IPS-NIHi7 (cell line): ENCODE measurements around the gene ACTL10.

Source experiments
- DNase-seq: peaks from one replicate; pipeline ENCODE4 v3.0.0; 2012; ENCODE audit warnings: mixed read lengths; ENCODE audit errors: extremely low spot score

ACTL10 gene

DNA sequence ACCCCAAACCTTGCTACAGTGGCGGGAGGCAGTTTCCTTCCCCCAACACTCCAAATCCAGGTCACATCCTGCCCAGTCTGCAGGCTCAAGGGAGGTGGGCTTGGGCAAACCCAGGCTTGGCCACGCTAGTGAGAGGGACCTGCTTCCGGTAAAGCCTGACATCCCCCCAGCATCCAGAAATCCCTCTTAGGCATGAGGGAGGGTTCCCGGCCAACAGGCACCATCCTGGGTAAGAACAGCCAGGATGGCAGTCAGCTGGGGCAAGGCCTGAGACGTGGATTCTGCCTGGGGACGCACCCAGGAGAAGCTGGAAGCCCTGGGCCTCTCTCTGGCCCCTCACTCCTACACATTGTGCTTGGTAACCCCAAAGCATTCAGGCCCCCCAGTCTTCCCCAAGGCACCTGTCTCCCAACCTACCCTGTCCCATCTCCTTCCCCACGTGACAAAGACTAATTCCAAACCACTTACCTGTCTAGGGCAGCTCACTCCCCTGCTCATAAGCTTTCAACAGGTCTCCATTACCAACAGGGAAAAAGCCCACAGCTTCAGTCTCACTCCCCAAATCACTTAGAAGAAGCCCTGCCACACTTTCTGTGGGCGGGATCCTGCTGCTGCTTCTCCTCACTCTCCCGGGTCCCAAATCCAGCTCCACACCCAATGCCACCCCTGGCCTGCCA, 2.5 kb upstream of the ACTL10 start:
- DNase-seq: no peak

DNA sequence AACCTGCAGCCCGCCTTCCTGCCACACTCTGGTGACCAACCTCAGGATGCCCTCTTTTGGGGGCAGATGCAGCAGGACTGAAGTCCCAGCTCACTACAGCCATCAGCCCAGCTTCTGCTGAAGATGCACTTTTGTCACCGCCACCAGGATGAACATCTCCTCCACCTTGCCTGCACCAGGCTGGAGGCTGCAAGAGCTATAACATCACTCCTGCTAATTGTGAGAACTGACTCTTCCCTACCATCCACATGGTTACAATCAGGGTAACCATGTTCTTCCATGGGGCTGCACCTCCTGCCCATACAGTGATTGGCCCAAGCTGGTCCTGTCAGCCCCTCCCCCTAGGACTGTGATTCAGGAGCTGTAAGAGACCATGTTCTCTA, 2.0 kb upstream of the ACTL10 start:
- DNase-seq: no peak

DNA sequence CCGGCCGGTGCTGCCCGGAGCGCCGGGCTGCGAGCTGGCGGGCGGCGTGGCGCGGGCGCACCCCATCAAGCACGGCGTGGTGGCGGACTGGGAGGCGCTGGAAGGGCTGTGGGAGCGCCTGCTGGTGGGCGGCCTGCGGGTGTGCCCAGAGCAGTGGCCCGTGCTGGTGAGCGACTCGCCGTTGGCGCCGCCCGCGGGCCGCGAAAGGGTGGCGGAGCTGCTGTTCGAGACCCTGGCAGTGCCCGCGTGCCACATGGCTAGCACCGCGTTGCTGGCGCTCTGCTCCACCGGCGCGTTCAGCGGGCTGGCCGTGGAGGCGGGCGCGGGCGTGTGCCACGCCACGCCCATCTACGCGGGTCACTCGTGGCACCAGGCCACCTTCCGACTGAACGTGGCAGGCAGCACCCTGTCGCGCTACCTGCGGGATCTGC, 517 bp downstream of the ACTL10 start:
- DNase-seq: no peak

DNA sequence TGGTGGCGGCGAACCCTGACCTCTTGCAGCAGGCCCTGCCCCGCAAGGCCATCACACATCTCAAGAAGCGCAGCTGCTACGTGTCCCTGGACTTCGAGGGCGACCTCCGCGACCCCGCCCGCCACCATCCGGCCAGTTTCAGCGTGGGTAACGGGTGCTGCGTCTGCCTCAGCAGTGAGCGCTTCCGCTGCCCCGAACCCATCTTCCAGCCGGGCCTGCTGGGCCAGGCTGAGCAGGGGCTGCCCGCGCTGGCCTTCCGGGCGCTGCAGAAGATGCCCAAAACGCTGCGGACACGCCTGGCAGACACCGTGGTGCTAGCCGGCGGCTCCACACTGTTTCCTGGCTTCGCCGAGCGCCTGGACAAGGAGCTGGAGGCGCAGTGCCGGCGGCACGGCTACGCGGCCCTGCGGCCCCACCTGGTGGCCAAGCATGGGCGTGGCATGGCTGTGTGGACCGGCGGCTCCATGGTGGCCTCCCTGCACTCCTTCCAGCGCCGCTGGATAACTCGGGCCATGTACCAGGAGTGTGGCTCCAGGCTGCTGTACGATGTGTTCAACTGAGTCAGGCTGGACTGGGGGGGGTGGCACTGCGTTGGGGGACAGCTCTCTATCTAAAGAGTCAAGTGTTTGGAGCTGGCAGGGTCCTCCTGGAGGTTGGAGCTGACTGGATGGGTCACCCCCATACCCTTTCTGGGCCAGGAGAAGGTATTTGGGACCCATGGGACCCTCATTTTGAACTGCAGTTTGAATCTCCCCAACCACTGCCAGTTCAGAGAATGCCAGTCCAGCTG, 1.1 kb downstream of the ACTL10 start:
- DNase-seq: peak; percentile 91

DNA sequence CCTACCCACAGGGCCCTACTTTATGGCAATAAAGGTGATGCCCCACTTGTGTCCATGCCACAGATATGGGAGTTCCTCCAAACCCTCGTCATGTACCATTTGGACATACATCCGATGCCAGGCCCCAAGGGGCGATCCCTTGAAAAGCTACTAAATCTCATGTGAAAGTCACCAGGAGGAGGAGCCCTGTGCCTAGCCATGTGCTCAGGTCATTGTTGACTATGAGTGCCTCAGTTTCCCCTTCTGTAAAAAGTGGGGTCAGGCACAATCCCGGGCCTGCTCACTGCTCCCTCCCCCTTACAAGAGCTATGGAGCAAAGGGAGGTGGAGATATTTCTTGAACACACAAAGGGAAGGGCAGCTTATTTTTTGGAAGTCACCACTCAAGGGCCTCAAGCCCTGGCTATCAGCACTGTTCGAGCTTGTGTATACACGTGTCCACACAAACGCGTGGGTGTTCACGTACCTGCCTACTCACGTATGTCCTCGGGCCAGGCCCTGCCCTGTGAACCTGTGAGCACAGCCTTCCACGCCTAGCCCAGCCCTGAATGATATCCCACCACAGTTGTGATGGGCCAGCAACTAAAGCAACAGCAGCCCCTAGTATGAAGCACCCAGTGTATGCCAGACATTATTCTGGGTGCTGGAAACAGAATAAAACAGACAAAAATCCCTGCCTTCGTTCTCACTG, 1.9 kb downstream of the ACTL10 start:
- no peak for DNase-seq

DNA sequence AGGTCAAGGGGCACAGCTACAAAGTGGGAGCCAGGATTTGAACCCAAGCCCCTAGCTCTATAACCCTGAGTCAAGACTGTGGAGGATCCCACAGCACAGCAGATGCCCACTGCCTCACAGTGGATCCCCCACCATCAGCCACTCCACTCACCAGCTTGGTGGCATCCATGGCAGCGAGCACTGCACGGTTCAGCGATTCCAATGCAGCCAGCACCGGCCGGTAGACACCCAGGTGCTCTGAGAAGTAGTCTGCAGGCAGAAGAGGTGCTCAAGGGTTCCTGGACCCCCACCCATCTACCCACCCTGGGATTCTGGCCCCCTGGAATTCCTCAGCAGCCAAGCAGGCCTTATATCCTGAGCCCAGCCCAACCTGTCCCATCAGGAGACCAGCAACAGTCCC, 2.5 kb downstream of the ACTL10 start:
- no peak for DNase-seq

DNA sequence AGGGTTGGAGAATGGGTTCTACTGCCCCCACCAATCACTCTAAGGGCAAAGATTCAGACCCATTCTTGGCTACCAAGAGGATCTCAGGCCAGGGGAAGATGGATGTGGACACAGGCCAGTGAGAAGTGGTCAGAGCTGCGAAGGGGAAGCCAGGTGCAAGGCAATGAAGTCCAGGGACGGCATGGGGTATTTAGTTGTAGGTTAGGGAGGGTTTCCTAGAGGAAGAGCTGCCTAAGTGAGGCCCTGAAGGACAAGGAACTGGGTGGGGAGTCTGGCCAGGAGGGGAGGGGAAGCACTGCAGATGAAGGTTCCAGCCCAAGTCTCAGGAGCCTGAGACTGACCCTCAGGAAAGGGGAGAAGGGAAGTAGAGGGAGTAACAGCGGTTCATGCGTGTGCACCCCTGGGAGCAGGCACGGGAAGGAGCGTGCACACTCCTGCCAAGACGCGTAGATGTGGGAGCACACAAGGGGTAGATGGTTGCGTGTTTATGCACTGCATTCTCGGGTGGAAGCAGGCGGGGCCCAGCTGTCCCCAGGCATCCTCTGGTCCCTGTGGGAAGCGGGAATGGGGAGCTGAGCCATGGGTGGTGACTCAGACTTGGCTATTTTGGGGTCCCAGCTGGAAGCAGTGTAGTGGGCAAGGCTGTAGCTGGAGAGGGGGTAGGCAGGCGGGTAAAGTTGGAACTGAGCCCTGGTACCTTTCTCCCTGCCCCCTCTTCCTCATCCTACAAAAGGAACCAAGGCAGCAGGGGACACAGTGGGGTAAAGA, 3.3 kb downstream of the ACTL10 start:
- no peak for DNase-seq

DNA sequence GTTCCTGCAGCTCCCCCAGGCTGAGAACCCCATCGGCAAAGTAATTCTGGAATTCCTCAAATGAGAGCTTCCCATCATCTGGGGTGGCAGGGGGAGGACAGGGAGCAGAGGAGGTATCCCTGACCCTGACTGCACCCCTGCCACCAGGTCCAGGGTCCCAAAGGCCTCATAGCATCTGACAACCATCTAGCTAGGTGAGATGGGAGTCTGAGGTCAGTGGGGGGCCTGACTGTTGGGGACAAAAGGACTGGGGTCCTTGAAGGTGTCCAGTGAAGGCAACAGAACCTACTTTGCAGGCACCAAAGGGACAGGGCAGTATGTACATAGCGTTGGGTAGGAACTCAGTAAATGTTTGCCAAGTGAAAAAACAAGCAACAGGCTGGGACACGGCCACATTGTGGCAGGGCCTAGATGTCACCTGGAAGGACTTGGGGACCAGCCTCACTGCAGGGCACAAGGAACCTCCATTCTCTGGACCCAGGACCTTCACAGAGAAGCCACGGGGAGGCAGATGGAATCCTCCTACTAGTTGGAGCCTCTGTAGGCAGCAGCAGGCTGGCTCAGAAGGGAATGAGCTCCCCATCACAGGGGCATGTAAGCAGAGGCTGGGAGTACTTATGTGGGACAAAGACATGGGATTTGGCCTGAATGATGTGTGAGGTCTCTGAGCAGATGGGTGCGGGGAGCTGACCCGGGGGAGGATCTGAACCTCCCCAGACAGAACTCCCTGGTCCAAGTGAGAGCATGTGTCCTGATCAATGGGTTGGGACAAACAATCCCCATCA, 4.2 kb downstream of the ACTL10 start:
- DNase-seq: no peak

DNA sequence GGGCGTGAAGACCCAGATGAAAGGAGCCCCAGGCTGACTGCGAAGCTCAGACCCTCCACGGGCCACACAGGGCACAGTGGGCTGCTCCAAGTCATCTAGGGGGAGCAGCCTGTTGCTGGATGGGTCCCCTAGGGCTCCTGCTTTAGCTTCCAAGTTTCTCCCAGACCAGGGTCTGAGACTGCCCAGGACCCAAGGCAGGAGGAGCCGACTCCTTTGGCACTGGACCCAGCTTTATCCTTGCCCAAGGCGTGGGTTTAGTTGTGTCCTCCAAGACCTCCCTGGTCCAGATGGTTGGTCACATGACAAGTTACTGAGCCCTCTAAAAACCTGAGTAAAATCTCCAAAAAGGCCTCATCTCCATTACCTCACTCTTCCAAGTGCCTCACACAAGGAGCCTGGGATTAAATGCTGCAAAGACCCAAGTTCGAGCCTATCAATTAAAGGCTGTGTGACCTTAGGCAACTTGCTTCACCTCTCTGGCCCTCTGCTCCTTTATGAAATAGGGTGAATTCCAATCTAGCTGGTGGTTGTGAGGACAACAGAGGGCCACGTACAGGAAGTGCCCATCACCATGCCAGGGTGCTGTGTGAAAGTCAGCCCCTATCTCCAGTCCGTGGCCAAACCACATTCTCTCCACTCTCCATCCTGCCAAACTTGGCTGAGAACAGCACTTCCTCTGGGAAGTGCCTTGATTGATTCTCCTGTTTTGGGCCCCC, 5.0 kb downstream of the ACTL10 start:
- DNase-seq: no peak

DNA sequence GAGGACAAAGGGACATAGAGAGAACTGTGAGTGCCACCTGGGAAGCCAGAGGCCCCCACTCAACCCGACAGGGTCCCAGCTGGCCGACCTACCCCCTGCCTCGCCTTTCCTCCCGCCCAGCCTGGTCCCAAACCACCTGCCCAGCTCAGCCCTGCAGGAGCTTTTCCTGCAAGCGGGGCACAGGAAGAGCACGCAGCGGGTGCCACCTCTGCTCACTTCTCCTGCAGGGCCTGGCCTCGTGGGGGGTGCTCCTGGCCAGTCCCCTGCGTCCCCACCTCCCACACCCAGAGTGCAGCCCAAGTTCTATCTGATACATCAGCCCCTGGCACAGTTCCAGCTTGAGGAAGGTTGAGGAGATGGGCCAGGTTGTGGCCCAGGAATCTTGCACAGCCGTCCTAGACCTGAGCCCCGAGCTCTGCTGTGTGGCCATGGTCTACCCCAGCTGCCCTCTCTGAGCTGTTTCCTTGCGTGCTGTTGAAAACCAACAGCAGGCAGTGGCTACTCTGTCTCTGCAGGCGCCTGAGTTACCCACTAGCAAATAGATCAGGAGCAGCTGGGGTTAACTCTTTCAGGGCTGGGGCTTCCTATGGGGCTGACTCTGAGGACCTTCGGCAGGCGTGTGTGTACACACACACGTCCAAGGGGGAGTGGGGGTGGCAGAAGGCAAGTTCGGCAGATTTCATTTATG, 5.8 kb downstream of the ACTL10 start:
- no peak for DNase-seq

DNA sequence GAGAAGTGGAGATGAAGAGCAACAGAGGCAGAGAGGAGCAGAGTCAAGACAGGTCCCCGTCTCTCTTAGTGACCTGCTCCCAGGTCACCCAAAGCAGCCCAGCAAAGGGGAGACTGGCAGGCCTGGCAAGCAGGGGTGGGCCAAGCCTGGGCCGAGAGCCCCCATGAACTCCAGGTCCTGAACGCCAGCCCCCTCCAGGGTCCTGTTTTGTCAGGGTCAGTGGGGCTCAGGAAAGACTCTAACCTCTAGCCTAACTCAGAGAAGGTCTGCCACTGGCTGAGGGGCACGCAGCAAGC, 6.3 kb downstream of the ACTL10 start:
- no peak for DNase-seq

DNA sequence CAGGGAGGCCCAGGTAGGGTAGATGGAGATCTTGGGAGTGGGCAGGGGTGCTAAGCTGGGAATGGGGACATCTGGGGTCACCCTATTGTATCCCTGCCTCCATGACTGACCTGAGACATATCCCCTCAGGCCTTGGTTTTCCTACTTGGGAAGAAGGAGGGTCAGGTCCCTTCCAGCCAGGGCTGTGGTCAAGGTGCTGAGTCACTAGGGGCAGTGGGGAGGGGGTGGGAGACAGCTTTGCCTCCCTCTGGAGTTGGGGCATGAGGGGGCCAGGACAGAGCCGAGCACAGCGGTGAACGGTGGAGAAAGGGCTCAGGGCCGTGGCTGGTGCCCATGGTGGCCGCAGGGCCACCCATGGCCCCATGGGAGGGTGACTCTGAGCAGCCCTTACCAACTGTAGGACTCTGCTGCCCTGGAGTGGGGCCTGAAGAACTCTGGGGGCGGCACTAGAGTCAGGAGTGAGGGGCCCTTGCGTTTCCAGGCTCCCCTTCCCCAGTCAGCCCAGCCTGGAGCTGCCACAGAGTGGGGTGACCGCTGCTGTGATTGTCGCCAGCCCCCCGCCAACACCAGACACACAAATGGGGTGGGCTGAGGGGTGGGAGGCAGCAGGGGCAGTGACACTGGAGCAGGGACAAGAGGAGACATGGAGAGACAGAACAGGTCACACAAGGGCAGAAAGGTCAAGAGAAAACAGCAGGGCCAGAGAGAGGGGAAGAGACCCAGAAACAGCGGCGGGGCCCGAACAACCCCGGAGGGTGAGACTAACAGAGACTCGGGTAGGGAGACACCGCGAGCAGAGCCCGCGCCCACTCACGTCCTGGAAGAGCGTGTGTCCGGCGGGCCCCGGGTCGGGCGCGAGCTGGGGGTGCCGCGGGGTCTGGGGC, 6.9 kb downstream of the ACTL10 start:
- DNase-seq: no peak

DNA sequence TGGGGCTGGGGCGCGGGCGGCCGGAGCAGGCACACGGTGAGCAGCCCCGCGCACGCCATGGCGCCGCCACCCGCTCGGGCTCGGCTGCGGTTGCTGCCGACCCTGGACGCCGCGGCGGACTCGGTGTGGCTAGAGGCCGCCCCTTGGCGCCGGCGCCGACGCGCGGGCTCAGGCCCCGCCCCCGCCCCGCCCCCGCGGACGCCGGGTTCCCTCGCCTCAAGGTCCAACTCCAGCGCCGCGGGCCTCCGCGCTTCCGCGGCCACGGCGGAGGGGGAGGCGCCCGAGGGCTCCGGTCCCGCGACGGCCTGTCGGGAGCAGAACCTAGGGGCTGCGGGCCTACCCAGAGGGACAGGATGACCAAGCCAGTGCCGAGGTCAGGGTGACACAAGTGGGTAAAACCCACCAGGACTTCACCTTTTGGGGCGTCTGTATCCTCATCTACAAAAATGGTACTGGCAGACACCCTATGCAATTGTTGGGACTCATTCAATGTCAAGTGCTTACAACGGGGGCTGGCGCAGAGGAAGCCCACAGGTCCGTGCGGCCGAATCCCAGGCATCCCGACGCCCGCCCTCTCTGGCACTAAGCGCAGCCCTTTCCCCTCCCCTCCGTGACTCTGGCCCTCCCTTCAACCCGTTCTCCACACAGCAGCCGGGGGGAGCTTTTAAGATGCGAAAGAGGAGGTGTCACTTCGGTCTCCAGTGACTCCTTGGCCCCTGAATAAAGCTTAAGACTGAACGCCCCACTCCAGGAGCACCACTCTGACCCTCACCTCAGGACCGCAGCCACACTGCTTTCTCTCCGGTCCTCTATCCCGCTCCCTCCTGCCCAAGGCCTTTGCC, 7.8 kb downstream of the ACTL10 start, which contains the start of gene NECAB3:
TSS of gene NECAB3 (minus strand) at position 135 of the 842 bp plus-strand sequence. CDS start at position 59, 76 bp downstream.
- peak; percentile 88 for DNase-seq

DNA sequence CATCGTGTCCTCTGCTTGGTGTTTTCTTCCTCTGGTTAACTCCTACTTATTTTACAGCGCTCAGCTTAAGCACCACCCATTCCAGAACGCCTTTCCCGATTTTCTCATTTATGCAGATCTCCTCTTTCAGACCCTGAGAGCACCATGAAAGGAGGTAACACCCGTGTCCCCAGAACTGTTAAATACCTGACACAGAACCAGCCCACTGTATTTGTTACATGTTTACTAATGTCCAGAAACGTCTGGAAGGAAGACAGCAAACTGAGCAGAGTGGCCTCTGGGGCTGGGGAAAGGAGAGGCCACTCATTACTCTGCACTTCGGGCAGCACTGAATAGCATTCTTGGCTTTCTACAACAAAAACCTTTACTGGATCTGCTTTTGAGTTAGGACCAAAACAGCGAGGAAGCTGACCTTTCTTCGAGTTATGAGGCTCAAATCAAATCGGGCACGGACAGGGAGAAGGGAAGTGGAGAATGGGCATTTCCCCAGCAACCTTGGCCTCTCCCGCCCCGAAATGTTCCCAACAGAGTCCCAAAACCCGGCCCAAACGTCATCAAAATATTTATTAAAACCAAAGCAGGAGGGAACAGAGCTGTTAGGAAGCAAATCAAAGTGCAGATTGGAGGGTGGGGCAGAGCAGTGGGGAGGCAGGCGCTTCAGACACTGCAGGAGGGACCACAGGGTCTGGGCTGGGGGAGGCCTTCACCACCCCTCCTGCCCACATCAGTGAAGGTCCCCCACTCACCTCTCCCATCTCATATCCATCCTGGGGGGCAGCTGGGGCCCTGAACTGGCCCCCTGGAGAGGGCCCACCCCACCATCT, 8.6 kb downstream of the ACTL10 start:
- no peak for DNase-seq

DNA sequence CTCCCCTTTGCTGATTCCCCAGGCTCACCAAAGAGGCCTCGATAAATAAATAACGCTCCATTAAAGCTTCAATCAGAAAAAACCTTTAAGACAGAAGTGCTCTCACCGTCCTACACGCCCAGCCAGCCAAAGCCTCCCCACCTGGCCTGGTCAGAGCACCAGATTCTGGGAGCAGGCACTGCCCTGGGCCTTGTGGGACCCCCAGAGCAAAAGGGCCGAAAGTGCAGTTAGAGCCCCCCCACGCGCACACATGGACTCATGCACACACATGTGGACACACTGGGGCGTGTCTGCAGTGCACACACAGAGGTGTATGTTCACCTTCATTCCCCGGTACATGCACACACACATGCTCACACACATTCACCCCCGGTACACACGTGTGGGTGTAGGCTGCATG, 9.4 kb downstream of the ACTL10 start:
- DNase-seq: no peak

DNA sequence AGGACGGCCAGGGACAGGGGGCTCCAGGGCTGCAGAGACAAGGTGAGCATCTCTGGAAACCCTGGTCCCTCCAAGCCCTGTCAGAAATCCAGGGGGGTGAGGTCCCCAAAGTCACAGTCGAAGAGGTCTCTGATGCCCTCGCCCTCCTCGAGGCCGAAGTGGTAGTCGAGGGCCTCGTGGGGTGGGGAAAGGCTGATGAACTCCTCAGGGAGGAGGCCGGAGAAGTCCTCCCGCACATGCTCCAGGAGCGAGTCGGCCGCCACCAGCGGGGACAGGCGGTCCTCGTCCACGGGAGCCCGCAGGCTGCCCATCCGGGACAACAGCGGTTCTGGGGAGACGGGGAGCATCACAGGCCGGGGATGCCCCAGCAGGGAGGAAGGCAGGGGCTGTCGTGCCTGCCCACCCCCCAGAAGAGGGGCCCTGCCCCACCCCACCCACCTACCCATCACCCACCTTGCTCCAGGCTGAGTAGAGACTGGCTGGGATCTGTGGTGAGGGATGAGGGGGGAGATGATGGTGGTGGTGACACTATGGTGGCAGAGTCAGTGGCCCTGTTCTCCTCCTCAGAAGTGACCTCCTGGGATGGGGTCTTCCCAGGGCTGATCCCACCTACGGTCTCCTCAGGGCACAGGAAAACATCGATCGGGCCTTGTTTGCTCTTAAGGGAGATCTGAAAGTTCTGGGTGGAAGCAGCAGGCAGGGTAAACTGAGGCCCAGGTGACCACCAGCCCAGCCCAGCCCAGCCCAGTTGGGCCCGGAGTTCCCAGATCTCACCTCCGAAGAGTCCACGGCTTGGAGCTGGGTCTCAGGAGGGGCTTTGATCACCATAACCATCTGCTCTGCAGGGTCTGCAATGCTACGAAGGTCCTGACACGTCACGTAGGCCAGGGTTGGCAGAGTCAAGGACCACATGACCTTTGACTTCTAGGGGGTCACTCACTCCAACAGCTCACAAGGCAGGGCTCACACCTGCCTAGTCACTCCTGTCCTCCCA, 10.2 kb downstream of the ACTL10 start:
- no peak for DNase-seq
